T47D (cell line): Measurements from ENCODE around the gene MED27.

Source experiments
- DNase-seq, 2 experiments: peaks; one replicate each; pipeline versions ENCODE4 v3.0.0 to v3.0.0-alpha.2; 2011 to 2012; ENCODE audit warnings: low read depth in 1 of 2, low spot score in 1 of 2
- JUND ChIP-seq: IDR thresholded peaks from 2 replicates; pipeline ENCODE4 v1.6.1; 2012; ENCODE audit warnings: low read depth
- in situ Hi-C: cut with HindIII; loops from 2 replicates; pipeline ENCODE4 v1.10.0; 2016; ENCODE audit warnings: low sequenced_read_pairs, low pct_unique_long_range_greater_than_20kb

The MED27 gene

GRCh38 chr9:131836607-131837315 is 242.9 kb downstream of the MED27 start:
- in situ Hi-C loops = no loop called here
- no peak for TF ChIP-seq JUND
- no peak for DNase-seq

- no peak for DNase-seq
- TF ChIP-seq JUND = no peak
- in situ Hi-C loops = no loop called here
Observed at GRCh38 chr9:131836021-131836420, 243.6 kb downstream of the MED27 start.

DNA sequence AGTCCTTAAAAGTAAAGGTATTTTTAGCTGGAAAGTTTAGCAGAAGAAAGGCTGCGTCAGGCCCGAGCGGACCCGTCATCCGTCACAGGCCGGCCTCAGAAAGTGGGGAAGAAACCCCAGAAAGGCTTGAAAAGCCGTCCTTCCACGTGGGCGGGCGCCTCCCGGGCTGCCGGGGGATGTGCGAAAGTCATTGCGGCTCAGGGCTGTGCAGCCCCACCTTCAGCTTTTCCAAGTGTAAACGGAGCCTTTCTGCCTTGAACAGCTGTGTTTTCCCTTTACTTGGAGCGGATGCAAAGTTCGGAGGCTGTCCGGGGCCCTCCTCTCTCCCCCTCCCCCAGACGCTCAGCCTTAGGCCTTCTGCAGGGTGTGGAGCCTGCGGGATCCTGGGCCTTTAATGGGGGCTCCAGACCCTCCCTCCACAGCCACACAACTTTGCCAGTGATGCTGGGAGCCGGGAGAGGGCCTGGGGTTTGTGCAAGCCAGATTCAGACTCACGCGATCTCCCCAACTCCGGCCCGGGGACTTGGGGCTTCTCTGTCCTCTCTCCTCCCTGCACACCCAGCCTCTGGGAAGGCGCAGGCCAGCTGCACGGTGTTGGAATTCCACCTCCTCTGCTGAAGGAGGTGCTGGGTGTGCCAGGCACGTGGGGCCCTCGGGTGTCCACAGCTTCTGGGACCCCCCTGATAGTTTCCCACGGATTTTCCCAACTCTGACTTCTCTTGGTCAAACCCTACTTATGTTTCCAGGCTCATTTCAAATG is 244.3 kb downstream of the MED27 start:
- in situ Hi-C loops = no loop called here
- TF ChIP-seq JUND = no peak
- DNase-seq = no peak

GRCh38 chr9:131834721-131835120 is 244.9 kb downstream of the MED27 start:
- no peak for DNase-seq
- TF ChIP-seq JUND = no peak
- in situ Hi-C loops = no loop called here

DNA sequence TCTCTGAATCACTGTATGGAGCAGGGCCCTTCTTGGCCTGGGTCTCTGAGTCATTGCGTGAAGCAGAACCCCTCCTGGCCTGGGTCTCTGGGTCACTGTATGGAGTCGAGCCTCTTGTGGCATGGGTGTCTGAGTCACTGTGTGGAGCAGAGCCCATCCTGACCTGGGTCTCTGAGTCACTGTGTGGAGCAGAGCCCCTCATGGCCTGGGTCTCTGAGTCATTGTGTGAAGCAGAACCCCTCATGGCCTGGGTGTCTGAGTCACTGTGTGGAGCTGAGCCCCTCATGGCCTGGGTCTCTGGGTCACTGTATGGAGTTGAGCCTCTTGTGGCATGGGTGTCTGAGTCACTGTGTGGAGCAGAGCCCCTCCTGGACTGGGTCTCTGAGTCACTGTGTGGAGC is 245.8 kb downstream of the MED27 start:
- TF ChIP-seq JUND = no peak
- in situ Hi-C loops = no loop called here
- DNase-seq = no peak

GRCh38 chr9:131833083-131833482 is 246.6 kb downstream of the MED27 start:
- DNase-seq = no peak
- TF ChIP-seq JUND = no peak
- in situ Hi-C loops = no loop called here

- in situ Hi-C loops = no loop called here
- TF ChIP-seq JUND = no peak
- DNase-seq = no peak
Observed at GRCh38 chr9:131831380-131832165, 248.1 kb downstream of the MED27 start.

DNA sequence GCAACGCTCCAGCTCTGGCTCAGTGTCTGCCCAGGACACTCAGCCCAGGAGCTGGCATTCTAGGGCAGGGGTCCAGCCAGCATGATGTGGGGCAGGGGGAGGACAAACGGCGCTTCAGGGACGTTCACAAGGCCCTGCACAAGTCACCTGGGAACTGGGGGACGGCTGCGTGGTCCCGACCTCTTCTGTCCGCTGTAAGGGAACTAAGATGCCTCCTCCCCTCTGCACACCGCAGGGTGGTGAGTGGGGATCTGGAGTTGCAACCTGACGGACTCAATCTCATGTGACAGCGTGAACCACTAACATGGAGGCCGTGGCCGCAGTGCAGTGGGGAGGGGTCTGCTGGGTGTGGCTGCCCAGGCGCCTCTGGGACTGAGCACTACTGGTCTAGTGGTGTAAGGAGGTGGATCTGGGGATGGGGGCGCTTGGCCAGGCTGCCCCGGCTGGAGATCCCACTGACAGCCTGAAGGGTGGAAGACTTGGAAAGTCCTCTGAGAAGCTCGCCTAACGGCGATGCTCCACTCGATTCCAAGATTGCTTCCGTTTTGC is 251.8 kb downstream of the MED27 start:
- DNase-seq = no peak
- in situ Hi-C loops = no loop called here
- no peak for TF ChIP-seq JUND

- TF ChIP-seq JUND = no peak
- in situ Hi-C loops = no loop called here
- no peak for DNase-seq
Observed at GRCh38 chr9:131826966-131827525, 252.6 kb downstream of the MED27 start.

DNA sequence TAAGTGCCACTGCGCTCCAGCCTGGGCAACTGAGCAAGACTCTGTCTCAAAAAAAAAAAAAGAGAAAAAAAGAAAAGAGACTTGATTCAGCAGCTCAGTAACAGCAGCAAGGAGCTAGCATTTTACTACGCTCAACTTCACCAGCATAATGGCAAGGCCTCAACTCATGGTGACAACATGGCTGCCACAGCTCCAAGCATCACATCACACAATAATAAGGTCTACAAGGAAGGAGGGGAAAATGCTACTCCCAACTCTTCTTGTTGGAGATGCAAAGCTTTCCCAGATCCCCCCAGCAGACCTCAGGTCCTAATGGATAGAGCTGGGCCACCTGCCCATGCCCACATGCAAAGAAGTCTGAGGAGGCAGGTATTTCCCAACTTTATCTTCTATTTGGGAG is 253.6 kb downstream of the MED27 start:
- in situ Hi-C loops = no loop called here
- no peak for DNase-seq
- no peak for TF ChIP-seq JUND

GRCh38 chr9:131824953-131825495 is 254.6 kb downstream of the MED27 start:
- no peak for TF ChIP-seq JUND
- in situ Hi-C loops = no loop called here
- no peak for DNase-seq

DNA sequence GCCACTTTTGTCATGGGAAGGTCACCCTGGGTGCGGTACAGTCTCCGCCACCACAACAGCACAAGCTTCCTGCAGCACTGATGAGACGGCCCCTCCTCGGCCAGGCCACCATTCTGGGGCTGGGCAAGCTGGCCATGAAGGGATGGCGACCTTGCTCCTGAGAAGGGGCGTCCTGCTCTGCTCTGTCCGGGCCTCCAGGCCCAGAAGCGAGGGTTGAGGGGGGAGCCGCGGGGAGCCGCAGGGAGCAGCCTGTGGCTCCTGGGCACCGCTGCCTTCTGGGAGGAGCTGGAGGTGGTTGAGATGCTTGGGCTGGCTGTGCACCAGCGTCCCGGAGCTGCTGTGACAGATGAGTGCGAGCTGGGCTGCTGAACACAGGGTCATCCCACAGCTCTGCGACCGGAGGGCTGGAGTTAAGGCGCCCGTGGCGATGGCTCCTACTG is 255.5 kb downstream of the MED27 start:
- in situ Hi-C loops = no loop called here
- TF ChIP-seq JUND = no peak
- DNase-seq = no peak
